Measurements from ENCODE around the gene RPS6KB2.
"Not testable (repeated sequence)": the region's sequence is repeated elsewhere in the genome, so short reads cannot be mapped to it uniquely, and the experiment has no call there.

The RPS6KB2 gene

DNA sequence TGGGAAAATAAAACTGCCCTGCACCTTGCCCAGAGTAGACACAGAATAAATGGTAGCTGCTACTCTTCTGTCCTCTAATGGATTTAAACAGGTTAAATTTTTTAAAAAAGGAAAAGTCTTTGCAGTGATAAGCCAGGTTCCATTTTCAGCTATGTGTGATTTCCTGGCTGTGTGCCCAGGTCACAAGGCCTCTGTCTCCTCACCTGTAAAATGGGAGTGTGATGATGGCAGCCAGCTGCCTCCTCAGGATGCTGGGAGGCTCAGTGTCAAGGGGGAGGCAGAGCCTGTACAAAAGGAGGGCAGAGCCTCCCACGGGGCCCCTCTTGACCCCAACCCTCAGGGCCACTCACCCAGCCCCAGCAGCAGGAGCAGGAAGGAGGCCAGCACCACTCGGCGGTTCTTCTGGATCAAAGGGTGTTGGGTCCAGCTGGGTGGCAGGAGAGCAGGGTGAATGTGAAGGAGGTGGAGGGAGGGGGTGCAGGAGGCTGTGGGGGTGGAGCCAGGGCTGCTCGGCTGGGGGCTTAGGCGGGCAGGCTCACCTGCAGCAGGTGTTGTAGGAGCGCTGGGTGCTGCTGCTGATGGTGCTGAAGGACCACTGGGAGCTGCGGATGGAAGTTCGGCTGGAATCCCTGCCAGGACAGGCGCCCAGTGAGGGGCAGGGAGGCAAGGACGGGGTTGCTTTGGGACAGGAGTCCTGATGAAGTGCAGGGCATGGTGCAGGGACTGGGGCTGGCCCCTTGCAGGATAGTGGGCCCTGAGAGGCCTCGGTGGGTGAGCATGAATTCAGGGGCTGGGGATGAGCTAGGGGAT is 38.9 kb downstream of the RPS6KB2 start:
- no peak for DNase-seq (ENCODE audit: low read depth in 2 of 2)

- no peak for DNase-seq (ENCODE audit: low read depth in 2 of 2)
These were observed 39.8 kb downstream of the RPS6KB2 start for GRCh38 chr11:67468056-67468455.

DNA sequence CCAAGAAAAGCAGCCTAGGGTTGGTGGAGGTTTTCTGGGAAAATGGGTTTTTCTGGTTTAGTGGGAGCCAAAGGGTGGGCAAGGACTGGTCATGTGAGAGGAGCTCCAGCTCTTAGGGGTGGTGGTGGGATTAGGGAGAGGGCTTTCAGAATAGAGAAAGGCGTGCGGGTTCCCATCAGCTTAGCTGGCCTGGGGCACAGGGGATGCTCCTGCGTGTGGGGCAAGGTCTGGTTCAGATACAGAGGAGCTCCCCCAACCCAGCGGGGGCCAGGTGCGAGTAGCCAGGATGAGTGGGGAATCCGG is 40.1 kb downstream of the RPS6KB2 start:
- peak in 1 of 2 donors; percentile 27 for DNase-seq (ENCODE audit: low read depth in 2 of 2)

DNA sequence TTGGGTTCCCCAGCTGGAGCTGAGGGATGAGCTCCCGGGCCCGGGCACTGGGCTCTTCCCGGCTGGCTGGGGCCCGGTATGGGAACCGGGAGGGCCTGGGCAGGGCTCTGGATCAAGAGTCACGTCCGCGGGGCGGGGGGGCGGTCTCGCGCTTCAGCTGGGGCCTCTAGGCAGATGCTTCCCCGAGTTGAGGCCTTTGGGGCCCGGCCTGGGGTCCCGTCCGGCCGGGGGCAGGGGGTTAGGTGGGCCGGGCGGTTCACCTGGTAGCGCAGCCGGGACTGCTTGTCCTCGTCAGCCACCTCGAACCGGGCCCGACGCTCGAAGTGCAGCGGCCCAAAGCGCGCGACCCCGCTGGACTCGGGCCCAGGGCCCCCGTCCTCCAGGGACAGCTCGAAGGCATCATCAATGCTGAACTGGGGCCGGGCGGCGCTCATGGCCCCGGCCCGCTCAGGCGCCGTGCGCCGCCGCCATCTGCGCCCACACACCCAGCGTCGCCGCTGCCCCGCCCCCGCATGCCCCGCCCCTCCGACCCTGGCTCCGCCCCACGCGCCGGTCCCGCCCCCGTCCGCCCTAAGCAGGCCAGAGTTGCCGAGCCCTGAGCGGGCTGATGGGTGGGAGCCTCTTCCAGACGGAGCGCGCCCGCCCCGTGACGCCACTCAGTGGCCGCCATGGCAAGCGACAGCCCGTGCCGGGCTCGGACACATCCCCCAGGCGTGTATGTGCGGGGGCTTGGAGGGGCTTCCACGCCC is 40.6 kb downstream of the RPS6KB2 start, which contains the start of gene TMEM134:
Gene TMEM134, minus strand, starts transcription at position 493 of the 749 bp plus-strand sequence. Its CDS starts 59 bp downstream, at position 434.
- DNase-seq (ENCODE audit: low read depth in 2 of 2) = peak; percentile 89 to 95

DNA sequence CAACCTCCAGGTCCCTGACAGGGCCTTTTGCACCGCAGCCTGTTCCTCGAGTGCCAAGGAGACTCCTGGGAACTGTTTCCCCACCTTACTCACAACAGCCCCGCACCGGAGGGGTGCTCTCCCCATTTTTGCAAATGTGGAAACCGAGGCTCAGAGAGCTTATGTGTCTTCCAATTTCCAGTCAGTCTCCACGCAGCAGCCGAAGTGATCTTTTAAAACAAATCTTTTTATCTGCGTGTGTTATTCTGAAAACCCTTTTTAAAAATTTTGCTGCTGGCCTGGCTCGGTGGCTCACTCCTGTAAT is 41.2 kb downstream of the RPS6KB2 start:
- no peak for DNase-seq (ENCODE audit: low read depth in 2 of 2)

DNA sequence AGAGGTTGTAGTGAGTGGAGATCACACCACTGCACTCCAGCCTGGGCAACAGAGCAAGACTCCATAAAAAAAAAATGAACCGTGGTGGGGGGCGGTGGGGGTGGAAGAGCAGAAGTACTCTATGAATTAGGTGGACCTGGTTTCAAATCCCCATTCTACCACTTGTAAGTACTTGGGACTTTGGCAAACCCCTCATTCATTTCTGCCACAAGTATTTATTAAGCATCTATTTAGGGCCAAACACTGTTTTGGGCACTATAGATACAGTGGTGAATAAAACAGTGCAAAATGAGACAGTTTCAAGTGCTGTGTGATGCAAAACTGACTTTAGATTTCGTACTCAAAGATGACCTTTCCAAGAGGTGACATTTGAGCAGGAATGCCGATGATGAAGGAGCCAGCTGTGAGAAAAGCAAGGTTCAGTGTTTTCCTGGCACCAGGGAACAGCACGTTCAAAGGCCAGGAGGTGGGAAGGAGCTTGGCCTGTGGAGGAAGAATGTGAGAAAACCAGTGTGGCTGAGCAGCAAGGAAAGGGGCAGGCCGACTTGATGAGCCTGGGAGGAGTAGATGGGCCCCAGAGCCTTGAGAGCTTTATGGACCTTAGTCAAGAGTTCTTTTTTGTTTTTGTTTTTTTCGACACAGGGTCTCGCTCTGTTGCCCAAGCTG is 42.2 kb downstream of the RPS6KB2 start:
- DNase-seq (ENCODE audit: low read depth in 2 of 2) = no peak

GRCh38 chr11:67472882-67473281 is 44.6 kb downstream of the RPS6KB2 start:
- no peak for DNase-seq (ENCODE audit: low read depth in 2 of 2)

DNA sequence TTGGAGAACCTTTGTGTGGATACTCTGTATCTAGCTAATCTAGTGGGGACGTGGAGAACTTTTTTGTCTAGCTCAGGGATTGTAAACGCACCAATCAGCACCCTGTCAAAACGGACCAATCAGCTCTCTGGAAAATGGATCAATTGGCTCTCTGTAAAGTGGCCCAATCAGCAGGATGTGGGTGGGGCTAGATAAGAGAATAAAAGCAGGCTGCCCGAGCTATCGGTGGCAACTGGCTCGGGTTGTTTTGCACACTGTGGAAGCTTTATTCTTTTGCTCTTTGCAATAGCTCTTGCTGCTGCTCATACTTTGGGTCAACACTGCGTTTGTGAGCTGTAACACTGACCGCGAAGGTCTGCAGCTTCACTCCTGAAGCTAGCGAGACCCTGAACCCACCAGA is 48.4 kb downstream of the RPS6KB2 start:
- not testable (repeated sequence) for DNase-seq (ENCODE audit: low read depth in 2 of 2)

- not testable (repeated sequence) for DNase-seq (ENCODE audit: low read depth in 2 of 2)
These were observed 49.2 kb downstream of the RPS6KB2 start for GRCh38 chr11:67477344-67478050.

GRCh38 chr11:67482275-67482826 is 54.1 kb downstream of the RPS6KB2 start:
- no peak for DNase-seq (ENCODE audit: low read depth in 2 of 2)

GRCh38 chr11:67482827-67483798 is 54.8 kb downstream of the RPS6KB2 start, which contains the start of gene AIP:
AIP (plus strand) TSS chr11:67483026; CDS start chr11:67483159, 133 bp downstream.
- DNase-seq (ENCODE audit: low read depth in 2 of 2) = peak; percentile 97 to 98

GRCh38 chr11:67483831-67484665 is 55.8 kb downstream of the RPS6KB2 start:
- DNase-seq (ENCODE audit: low read depth in 2 of 2) = no peak

DNA sequence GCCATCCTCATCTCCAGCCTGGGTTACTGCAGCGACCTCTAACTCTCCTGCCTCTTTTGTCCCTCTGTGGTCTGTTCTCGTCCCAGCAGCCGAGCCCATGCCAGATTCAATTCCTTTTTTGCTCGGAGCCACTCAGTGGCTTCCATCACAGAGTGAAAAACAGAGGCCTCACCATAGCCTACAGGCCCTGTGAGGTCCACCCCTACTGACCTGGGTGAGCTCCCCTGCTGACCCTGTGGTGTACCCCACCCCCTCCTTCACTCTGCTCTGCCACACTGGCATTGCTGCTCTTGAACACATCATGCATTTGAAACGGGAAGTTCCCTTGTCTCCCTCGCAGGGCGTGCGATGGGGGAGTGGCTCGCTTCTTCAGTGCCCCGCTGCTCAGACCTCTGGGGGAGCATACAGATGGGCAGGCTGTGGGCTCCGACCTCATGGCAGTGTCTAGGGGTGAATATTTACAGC is 56.6 kb downstream of the RPS6KB2 start:
- DNase-seq (ENCODE audit: low read depth in 2 of 2) = peak in 1 of 2 donors; percentile 63

All from stimulated activated CD4-positive, alpha-beta T cell treated with anti-CD3 and anti-CD28 coated beads, Interleukin-4, amount 100 ng/mL, for 48 hours (primary cell).